HepG2 (cell line): ENCODE results near the gene FUT6. TPM values are rescaled to one million over a fixed set of nuclear protein-coding genes. Genes with fewer than 3 reads are reported as not detected.

Source experiments
- ARID2 ChIP-seq: sonication (generic); formaldehyde crosslinking; IDR thresholded peaks from 2 replicates; pipeline ENCODE4 v1.8.1; 2022; ENCODE audit warnings: mild to moderate bottlenecking, missing genetic modification reagents, borderline replicate concordance
- HIVEP1 ChIP-seq: sonication (generic); formaldehyde crosslinking; IDR thresholded peaks from 2 replicates; pipeline ENCODE4 v1.4.0; 2020; ENCODE audit warnings: mild to moderate bottlenecking, missing genetic modification reagents
- HNF1B ChIP-seq: sonication (generic); formaldehyde crosslinking; IDR thresholded peaks from 2 replicates; pipeline ENCODE4 v1.5.1; 2020; ENCODE audit warnings: mild to moderate bottlenecking, moderate library complexity, missing genetic modification reagents
- HNF4A ChIP-seq: sonication (generic); formaldehyde crosslinking; IDR thresholded peaks from 2 replicates; pipeline ENCODE4 v1.4.0; 2020; ENCODE audit warnings: missing genetic modification reagents
- NFRKB ChIP-seq: fragments of 450-650 bp; IDR thresholded peaks from 2 replicates; pipeline ENCODE4 v1.6.1; 2017
- NR2F6 ChIP-seq, 2 experiments: IDR thresholded peaks; 2 replicates each; pipeline ENCODE4 v1.6.1; 2016; ENCODE audit warnings: antibody characterized with exemption in 1 of 2, mild to moderate bottlenecking in 1 of 2
- PATZ1 ChIP-seq: sonication (generic); formaldehyde crosslinking; IDR thresholded peaks from 2 replicates; pipeline ENCODE4 v1.4.0; 2020; ENCODE audit warnings: missing genetic modification reagents
- PCBP2 ChIP-seq: fragments of 200-400 bp; formaldehyde crosslinking; optimal IDR thresholded peaks from 2 replicates; pipeline ENCODE3; 2018; ENCODE audit warnings: low read length, low read depth; ENCODE audit not compliant: poor library complexity, severe bottlenecking
- REST ChIP-seq, 2 experiments: IDR thresholded peaks; 2 replicates each; pipeline ENCODE4 v1.6.1; 2011 to 2012; ENCODE audit warnings: low read length in 2 of 2, borderline replicate concordance in 1 of 2, low read depth in 1 of 2, mild to moderate bottlenecking in 1 of 2, moderate library complexity in 1 of 2
- SMC3 ChIP-seq: IDR thresholded peaks from 2 replicates; pipeline ENCODE4 v1.6.1; 2011; ENCODE audit warnings: low read length, improper control_type of control experiment
- ZBTB34 ChIP-seq: sonication (generic); formaldehyde crosslinking; IDR thresholded peaks from 2 replicates; pipeline ENCODE4 v1.8.0; 2022; ENCODE audit warnings: mild to moderate bottlenecking, missing genetic modification reagents
- ZMAT3 ChIP-seq: sonication (generic); formaldehyde crosslinking; conservative IDR thresholded peaks from 2 replicates; pipeline ENCODE4 v1.7.0; 2021; ENCODE audit warnings: missing genetic modification reagents
- ZNF33B ChIP-seq: sonication (generic); formaldehyde crosslinking; IDR thresholded peaks from 2 replicates; pipeline ENCODE4 v1.5.1; 2020; ENCODE audit warnings: mild to moderate bottlenecking, missing genetic modification reagents
- ZNF343 ChIP-seq: sonication (generic); formaldehyde crosslinking; IDR thresholded peaks from 2 replicates; pipeline ENCODE4 v1.4.0; 2020; ENCODE audit warnings: mild to moderate bottlenecking, missing genetic modification reagents
- ZNF564 ChIP-seq: sonication (generic); formaldehyde crosslinking; IDR thresholded peaks from 2 replicates; pipeline ENCODE4 v1.8.1; 2023; ENCODE audit warnings: mild to moderate bottlenecking, missing genetic modification reagents
- ZNF784 ChIP-seq: sonication (generic); formaldehyde crosslinking; IDR thresholded peaks from 2 replicates; pipeline ENCODE4 v1.5.1; 2020; ENCODE audit warnings: missing genetic modification reagents, mild to moderate bottlenecking, borderline replicate concordance
- polyA plus RNA-seq, 8 experiments: library from polyadenylated mRNA; depleted of rRNA in 3 of 8; stranded (reverse) in 7 of 8; unstranded in 1 of 8; fragments of >200 nt; fragmentation: Illumina TruSeq in 4 of 8; extraction: Trizol in 4 of 8; gene quantifications; 2 replicates each; pipeline versions ENCODE4 v1.2.1 to v1.2.3, GENCODE V29; 2011 to 2016; ENCODE audit warnings: low read depth in 4 of 8, missing spikeins in 1 of 8, mixed read lengths in 1 of 8; ENCODE audit not compliant: insufficient read depth in 1 of 8
- total RNA-seq, 5 experiments: library from RNA; depleted of rRNA; stranded (reverse); fragments of >200 nt; fragmentation: Illumina TruSeq; extraction: Trizol; gene quantifications; 2 replicates each; pipeline ENCODE4 v1.2.3, GENCODE V29; 2016; ENCODE audit warnings: low read depth in 1 of 5

The FUT6 gene
- total and polyA plus RNA-seq, 2 of the 13 experiments (the other 11 are each of a cell fraction or from before 2014, with no cell fraction given) = 8.2 to 27.7 TPM

- peak; percentile 48; the same call in 1 of the 2 replicates for TF ChIP-seq ARID2 (CRISPR knock-in tag)
- no peak for TF ChIP-seq PCBP2
- 0 out of 2 replicates have a peak, but pooled peaks have one; percentile 22 for TF ChIP-seq ZBTB34 (CRISPR knock-in tag)
- no peak; the same call in none of the 2 replicates for TF ChIP-seq ZMAT3
- no peak for TF ChIP-seq HIVEP1 (CRISPR knock-in tag)
- no peak for TF ChIP-seq HNF4A
- TF ChIP-seq ZNF33B (CRISPR knock-in tag) = no peak
- TF ChIP-seq NFRKB = no peak
- TF ChIP-seq PATZ1 (CRISPR knock-in tag) = peak; percentile 70
- TF ChIP-seq ZNF343 (CRISPR knock-in tag) = no peak
- TF ChIP-seq ZNF784 (CRISPR knock-in tag) = 0 out of 2 replicates have a peak, but pooled peaks have one; percentile 9
- TF ChIP-seq NR2F6 (IDR thresholded peaks at IDR 0.05) = no peak
- TF ChIP-seq NR2F6 (CRISPR knock-in tag; IDR thresholded peaks at IDR 0.05) = 0 out of 2 replicates have a peak, but pooled peaks have one; percentile 17
- no peak for TF ChIP-seq SMC3
- TF ChIP-seq REST (IDR thresholded peaks at IDR 0.05; ENCODE audit: borderline replicate concordance in 1 of 2, low read depth in 1 of 2, low read length in 2 of 2) = no peak
- no peak for TF ChIP-seq HNF1B (CRISPR knock-in tag)
- TF ChIP-seq ZNF564 = 0 out of 2 replicates have a peak, but pooled peaks have one; percentile 9
These were observed 993 bp downstream of the FUT6 start (continued) for GRCh38 chr19:5838353-5839064.
